Superior temporal gyrus (tissue), 1 donor: ENCODE data around the gene CTNNA1.

Source experiments
- DNase-seq: peaks from one replicate; pipeline ENCODE4 v3.0.0-alpha.2; 2016; ENCODE audit errors: extremely low spot score

Gene CTNNA1

GRCh38 chr5:138966236-138966985 lies 213.2 kb downstream of the CTNNA1 start:
- DNase-seq = no peak

DNA sequence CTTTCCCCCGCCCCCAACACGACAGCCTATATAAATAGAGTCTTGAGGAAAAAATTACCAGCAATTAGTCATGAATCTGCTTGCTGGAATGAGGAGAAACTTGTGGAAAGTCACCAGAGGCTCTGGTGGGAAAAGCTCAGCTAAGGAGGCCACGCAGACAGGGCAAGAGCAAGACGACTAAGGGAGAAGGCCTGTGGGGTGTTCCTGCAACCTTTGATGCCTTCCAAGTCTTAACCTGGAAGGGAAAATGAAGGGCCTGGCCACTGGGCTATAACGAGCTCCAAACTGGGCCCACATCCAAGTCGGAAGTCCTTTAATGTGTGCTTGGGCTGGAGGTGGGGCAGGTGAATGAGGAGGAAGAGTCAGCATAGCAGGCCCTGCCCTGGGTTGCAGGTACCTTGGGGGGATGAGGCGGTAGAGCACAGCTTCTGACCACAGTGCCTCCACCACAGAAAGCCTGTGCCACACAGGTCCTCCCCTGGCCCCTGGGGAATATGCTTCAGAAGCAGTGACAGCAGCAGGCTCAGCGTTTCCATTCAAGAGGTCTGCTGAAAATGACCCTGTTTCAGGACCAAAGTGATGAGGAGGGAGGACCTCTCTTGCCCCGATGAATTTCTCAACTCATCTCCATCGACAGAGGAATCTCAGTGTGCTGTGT lies 214.7 kb downstream of the CTNNA1 start:
- no peak for DNase-seq

- peak; percentile 54 for DNase-seq
Measured at GRCh38 chr5:138968601-138969000, 215.4 kb downstream of the CTNNA1 start.

GRCh38 chr5:138969323-138970002 lies 216.2 kb downstream of the CTNNA1 start:
- DNase-seq = no peak

GRCh38 chr5:138972230-138972629 lies 219.0 kb downstream of the CTNNA1 start:
- DNase-seq = no peak

- DNase-seq = no peak
Measured at GRCh38 chr5:138972836-138973235, 219.6 kb downstream of the CTNNA1 start.

DNA sequence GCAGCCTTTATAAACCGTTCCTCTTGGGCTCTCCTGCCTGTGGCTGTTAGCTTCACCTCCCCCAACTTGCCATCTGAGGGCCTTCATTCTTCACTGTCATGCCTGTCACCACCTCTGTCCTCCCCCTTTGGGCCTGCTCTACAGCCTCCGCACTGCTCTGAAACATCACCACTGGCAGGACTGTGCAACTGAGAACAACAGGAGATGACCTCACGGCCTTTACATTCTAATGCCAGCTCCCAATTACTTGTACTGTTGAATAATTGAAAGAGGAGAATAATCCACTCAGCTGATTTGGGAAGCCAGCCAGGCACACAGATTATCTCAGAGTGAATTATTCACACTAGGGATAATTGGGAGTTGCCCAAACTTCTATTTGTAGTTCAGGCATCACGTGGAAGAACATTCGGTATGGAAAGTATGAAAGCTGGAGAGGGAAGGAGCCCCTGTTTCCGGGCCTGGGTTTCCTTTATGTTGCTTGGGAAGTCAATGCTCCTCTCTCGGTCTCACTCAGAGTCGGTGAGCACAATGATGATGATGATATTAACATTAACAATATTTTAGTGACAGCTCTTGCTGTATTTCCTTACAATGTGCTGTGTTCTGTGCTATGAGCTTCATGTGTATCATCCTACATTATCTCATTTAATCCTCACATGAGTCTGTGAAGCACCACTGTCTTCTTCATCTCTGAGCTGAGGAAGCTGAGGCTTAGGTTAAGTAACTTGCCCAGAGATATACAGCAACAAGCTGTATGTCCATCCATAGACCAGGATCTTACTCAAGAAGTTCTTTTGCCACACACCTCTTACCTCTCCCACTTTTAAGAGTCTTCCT lies 221.2 kb downstream of the CTNNA1 start:
- peak; percentile 86 for DNase-seq

DNA sequence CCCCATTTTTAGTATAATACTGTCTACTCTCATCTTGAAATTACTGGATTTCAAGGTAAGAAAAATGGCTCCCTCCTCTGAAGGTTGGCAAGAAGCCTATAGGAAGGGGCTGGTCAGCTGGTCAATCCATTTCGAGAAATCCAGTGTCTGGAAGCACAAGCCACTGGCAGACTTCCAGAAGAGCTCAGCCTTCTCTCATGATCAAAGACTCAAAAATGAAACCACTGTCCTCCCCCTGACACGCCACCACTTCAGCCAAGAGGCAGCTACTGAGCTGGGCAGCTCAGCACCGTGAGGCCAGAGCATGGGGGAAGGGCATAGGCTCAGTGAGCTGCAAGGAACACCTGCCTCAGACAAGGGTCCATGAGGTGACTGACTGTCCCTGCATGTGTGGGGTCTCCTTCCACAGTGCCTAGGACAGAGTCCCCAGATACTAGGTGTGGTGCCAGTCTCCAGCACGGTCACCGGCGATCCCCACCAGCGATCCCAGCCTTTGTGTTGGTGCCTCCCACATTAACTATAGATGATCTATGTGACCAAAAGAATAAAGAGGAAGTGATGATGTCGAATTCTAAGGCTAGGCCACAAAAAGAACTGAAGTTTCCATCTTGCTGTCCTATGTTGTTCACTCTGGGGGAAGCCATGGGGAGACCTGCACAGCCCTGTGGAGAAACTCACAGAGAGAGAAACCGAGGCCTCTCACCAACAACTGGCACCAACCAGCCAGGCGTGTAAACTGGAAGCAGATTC lies 222.0 kb downstream of the CTNNA1 start:
- DNase-seq = peak; percentile 70

DNA sequence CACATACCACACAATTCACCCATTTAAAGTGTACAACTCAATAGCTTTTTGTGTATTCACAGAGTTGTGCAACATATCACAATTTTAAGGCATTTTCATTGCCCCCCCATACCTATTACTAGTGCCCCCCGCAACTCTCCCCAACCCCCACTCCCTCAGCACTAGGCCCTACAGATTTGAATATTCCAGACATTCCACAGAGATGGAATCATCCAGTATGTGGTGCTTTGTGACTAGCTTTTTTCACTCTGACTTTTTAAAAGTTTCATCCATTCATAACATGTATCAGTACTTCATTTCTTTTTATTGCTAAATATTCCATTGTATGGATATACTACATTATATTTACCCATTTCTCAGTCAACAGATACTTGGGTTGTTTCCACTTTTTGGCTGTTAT lies 224.9 kb downstream of the CTNNA1 start:
- no peak for DNase-seq

DNA sequence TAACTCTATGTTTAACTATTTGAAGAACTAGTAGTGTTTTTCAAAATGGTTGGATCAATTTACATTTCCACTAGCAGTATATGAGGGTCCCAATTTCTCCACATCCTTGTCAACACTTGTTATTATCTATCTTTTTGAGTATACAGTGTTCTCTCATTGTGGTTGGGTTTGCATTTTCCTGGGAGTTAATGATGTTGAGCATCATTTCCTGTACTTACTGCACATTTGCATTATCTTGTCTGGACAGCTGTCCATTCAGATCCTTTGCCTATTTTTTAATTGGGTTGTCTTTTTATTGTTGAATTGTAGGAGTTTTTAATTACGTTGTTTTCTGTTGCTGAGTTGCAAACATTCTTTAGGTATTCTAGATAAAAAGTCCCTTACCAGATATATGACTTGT lies 225.4 kb downstream of the CTNNA1 start:
- DNase-seq = no peak

GRCh38 chr5:138979684-138980280 lies 226.6 kb downstream of the CTNNA1 start:
- DNase-seq = no peak

- DNase-seq = no peak
Measured at GRCh38 chr5:138980441-138980840, 227.2 kb downstream of the CTNNA1 start.

DNA sequence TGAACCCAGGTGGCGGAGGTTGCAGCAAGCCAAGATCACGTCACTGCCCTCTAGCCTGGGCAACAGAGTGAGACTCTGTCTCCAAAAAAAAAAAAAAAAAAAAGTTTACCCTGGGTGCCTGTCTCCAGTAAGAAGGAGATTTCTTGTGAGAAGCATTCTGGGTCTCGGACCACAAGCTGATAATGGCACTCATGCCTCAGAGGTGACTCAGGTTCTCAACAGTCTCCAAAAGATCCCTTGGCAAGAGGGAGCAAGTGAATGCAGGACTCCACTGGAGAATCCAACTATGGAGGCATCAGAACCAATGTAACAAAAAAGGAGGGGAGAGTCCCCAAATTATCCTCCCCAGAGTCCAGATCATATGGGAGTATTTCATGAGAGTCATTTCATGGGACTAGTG lies 227.9 kb downstream of the CTNNA1 start:
- no peak for DNase-seq

DNA sequence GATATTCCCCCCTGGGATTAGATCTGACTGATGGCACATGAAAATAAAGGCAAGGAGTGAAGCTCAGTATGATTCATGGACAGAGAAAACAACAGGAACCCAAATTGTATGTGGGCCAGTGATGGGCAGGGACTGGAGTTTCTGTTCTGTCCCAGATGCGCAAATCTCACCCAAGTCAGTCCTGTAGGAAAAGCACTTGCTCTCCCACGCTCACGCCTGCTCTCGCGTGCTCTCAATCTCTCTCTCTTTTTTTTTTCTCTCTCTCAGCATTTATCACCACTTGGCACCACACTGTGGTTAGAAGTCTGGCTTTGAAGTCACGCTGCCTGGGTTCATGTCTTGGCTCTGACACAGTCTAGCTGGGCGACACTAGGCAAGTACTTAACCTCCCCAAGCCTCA lies 228.4 kb downstream of the CTNNA1 start:
- DNase-seq = peak; percentile 71

DNA sequence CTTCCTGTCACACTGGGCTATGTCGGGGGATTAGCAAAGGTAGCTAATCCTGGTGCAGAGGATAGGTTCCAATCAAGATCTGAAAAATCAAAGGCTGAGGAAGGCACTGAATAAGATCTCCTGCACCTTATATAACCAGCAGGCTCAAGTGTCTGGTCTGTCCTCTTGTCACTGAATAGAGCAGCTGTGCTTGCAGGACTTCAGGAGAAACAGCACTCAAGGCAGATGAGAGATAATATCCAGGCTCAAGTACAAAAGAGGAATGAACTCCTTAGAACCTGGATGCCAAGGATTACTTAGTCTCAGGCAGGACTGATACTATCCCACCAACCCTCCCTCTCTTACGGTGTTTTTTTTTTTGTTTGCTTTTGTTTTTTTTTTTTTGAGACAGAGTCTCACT lies 230.8 kb downstream of the CTNNA1 start:
- peak; percentile 60 for DNase-seq
